Measurements from ENCODE around the gene ATP2B1.
"Not testable (repeated sequence)": the region's sequence is repeated elsewhere in the genome, so short reads cannot be mapped to it uniquely, and the experiment has no call there.

The ATP2B1 gene

GRCh38 chr12:89712706-89713105 is 4.1 kb upstream of the ATP2B1 start:
- DNase-seq (ENCODE audit: low read depth, low spot score) = no peak

- no peak for DNase-seq (ENCODE audit: low read depth, low spot score)
These were observed 2.5 kb upstream of the ATP2B1 start for GRCh38 chr12:89710873-89711750.

GRCh38 chr12:89709995-89710872 is 1.6 kb upstream of the ATP2B1 start:
- no peak for DNase-seq (ENCODE audit: low read depth, low spot score)

GRCh38 chr12:89709157-89709994 is 738 bp upstream of the ATP2B1 start:
- peak; percentile 97 for DNase-seq (ENCODE audit: low read depth, low spot score)

- no peak for DNase-seq (ENCODE audit: low read depth, low spot score)
These were observed 704 bp downstream of the ATP2B1 start for GRCh38 chr12:89707703-89708564.

GRCh38 chr12:89706986-89707702 is 1.5 kb downstream of the ATP2B1 start:
- no peak for DNase-seq (ENCODE audit: low read depth, low spot score)

GRCh38 chr12:89706551-89706950 is 2.1 kb downstream of the ATP2B1 start:
- no peak for DNase-seq (ENCODE audit: low read depth, low spot score)

DNA sequence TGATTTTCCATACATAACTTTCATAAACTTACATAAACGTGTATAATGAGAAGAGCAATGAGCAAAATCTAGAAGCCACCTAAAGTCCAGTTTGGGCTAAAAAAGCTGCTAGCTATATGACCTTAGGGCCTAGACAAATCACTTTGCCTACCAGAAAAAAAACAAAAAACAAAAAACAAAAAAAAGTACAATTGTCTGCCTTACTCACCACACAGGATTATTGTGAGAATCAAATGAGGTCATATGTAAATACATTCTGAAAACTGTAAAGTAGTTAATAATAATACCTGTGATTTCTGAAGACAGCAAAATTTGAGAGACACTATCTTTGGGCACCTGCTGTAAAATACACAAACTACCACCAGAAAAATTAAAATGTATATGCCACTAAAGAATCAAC is 4.2 kb downstream of the ATP2B1 start:
- no peak for DNase-seq (ENCODE audit: low read depth, low spot score)

GRCh38 chr12:89703768-89704167 is 4.9 kb downstream of the ATP2B1 start:
- no peak for DNase-seq (ENCODE audit: low read depth, low spot score)

DNA sequence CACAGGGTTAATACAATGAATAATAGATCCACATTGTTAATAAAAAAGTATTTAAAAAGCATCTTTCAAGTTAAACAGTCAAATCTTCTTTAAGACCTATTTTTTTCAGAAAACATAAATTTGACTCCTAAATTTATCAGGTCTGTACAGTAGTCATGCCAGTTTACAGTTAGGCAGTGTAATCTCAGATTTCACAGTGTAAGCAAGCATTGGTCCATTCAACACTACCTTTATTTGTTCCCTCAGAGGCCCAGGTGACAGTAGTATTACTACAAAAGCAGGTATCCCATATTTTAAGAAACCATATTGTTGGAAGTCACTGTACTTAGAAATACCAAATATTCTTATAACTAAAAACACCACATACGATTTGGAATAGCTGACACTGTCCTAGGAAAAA is 6.1 kb downstream of the ATP2B1 start:
- DNase-seq (ENCODE audit: low read depth, low spot score) = no peak

GRCh38 chr12:89701606-89702206 is 6.9 kb downstream of the ATP2B1 start:
- DNase-seq (ENCODE audit: low read depth, low spot score) = no peak

DNA sequence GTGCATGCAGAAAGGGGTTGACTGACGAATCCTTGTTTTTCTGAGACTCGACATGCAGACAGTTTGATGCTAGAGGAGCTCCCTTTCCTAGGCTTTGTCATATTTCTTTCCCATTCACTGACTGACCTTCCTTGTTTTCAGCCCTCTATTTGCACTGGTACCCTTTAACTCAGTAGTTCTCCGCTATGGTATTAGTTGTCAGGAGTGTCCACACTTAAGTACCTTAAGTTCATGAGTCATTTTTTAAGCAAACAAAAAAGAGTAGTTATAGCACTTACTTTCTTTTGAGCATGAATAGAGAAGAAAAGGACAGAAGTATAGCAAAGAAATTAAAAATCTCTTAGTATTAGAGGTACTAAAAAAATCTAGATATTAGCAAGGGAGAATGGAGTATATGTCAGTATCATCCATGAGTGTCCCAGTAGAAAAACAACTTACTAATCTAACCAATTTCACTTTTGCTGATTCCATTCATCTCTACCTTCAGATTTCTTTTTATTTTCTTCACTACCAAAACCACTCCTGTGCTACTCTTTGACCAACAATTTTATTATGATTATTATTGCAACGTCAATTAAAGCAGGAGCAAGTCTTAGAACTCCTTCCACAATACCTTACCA is 8.3 kb downstream of the ATP2B1 start:
- no peak for DNase-seq (ENCODE audit: low read depth, low spot score)

- DNase-seq (ENCODE audit: low read depth, low spot score) = no peak
These were observed 10.0 kb downstream of the ATP2B1 start for GRCh38 chr12:89698607-89699006.

- DNase-seq (ENCODE audit: low read depth, low spot score) = not testable (repeated sequence)
These were observed 10.9 kb downstream of the ATP2B1 start for GRCh38 chr12:89697728-89698127.

DNA sequence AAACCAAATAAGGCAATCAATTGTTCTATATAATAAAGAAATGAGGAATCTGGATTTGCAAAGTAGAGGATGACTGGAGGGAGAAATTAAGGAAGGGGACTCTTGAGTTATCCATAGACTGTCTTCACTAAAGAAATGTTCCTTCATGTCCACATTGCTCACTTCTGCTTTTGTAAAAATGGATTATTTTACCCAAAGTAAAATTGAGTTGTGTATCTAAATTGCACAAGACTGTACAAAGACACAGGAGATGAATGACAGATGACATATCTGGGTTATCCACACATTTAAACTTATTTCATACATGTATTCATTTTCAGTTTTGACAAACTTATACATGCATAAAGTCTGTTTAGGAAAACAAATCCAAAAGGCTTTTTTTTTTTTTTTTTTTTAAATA is 11.3 kb downstream of the ATP2B1 start:
- no peak for DNase-seq (ENCODE audit: low read depth, low spot score)

DNA sequence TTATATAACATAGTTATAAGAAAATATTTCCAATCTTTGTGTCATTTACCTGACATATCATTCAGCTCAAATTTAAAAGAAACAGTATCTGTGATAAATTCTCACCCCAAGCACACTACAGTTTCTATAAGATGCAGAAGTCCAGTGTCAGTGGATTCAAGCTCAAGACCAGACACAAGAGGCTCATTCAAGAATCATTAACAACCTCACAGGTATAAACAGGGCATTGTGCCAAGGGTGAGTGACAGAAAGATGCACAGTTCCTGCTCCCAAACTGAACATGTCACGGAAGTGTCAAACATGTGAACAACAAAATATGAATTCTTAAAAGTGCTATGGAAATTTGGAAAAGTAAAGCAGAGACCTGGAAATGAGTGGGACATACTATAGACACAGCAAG is 12.8 kb downstream of the ATP2B1 start:
- no peak for DNase-seq (ENCODE audit: low read depth, low spot score)

DNA sequence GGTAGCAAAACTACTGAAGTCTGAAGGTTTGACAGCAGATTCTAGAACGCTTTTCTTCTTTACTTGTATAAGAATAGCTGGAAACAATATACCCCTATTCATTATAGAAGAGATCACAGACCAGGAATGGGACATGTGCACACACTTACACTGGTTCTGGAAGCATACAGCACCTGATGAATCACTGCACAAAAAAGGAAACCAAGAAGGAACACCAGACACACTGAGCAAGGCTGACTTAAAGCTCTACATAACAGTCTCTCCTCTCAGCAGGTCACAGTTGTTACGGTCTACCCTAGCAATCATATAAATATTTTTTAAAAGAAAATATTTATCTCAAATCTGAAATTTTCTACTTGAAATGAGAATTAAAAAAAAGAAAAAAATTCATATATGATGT is 13.5 kb downstream of the ATP2B1 start:
- DNase-seq (ENCODE audit: low read depth, low spot score) = no peak

DNA sequence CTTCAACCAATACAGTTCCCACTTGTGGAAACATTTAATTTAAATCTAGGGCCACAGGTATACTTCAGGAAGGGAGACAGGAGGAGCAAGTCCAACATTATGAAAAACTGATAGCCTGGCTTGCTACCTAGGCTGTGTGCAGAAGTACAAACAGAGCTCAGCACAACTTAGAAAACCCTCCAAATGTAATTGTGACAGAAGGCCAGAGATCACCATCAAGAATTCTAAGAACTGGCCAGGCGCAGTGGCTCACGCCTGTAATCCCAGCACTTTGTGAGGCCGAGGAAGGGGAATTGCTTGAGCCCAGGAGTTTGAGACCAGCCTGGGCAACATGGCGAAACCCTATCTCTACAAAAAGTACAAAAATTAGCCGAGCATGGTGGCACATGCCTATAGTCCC is 14.1 kb downstream of the ATP2B1 start:
- DNase-seq (ENCODE audit: low read depth, low spot score) = no peak

- DNase-seq (ENCODE audit: low read depth, low spot score) = no peak
These were observed 14.9 kb downstream of the ATP2B1 start for GRCh38 chr12:89693639-89694202.
